PC-9 (cell line): ENCODE data around the gene CRYZL1. TPM values are rescaled to one million over a fixed set of nuclear protein-coding genes. Genes with fewer than 3 reads are reported as not detected.

Experiments
- BruUV-seq: library from RNA; stranded (reverse); fragments of 400-500 nt; replicated peaks from 2 replicates; lab custom pipeline; 2021; lab: Mats Ljungman, UMichigan
- CTCF ChIA-PET: fragments of 300-600 bp; sonication (Branson Sonifier 250); formaldehyde crosslinking; loops from one replicate; lab custom pipeline; 2022; ENCODE audit warnings: antibody characterized with exemption; lab: Charles Lee
- POLR2A ChIA-PET: fragments of 300-600 bp; sonication (Branson Sonifier 250); formaldehyde crosslinking; loops from one replicate; lab custom pipeline; 2022; ENCODE audit warnings: antibody characterized with exemption; ENCODE audit not compliant: unreplicated experiment; lab: Charles Lee
- DNase-seq, 2 experiments: peaks; one replicate each; pipeline versions ENCODE4 v3.0.0 to v3.0.0-alpha.2; 2015 to 2022; ENCODE audit warnings: mixed read lengths in 1 of 2
- H2AFZ ChIP-seq: fragments of 200-600 bp; sonication (generic); 2 replicates; pipeline ENCODE4 v1.8.1; 2017; ENCODE audit warnings: antibody characterized with exemption
- H3F3A ChIP-seq: fragments of 200-600 bp; sonication (generic); 2 replicates; pipeline ENCODE4 v1.8.1; 2017; ENCODE audit warnings: antibody characterized with exemption, mild to moderate bottlenecking, low read depth; ENCODE audit not compliant: insufficient read depth
- H3K27ac ChIP-seq: fragments of 200-600 bp; sonication (generic); 2 replicates; pipeline ENCODE4 v1.6.1; 2016; ENCODE audit warnings: mixed run types
- H3K27me3 ChIP-seq: fragments of 200-600 bp; sonication (generic); 2 replicates; pipeline ENCODE4 v1.6.1; 2016; ENCODE audit warnings: low read depth, mixed run types; ENCODE audit not compliant: insufficient read depth
- H3K36me3 ChIP-seq: fragments of 200-600 bp; sonication (generic); 2 replicates; pipeline ENCODE4 v1.6.1; 2016; ENCODE audit warnings: low read depth, mixed run types
- H3K4me1 ChIP-seq: fragments of 200-600 bp; sonication (generic); replicated peaks from 2 replicates; pipeline ENCODE4 v1.6.1; 2016; ENCODE audit warnings: mixed run types; ENCODE audit not compliant: insufficient read depth
- H3K4me2 ChIP-seq: fragments of 200-600 bp; sonication (generic); 2 replicates; pipeline ENCODE4 v1.6.1; 2017; ENCODE audit warnings: mixed run types
- H3K4me3 ChIP-seq: fragments of 200-600 bp; sonication (generic); 2 replicates; pipeline ENCODE4 v1.6.1; 2016; ENCODE audit warnings: mixed run types
- H3K79me2 ChIP-seq: fragments of 200-600 bp; sonication (generic); 2 replicates; pipeline ENCODE4 v1.6.1; 2017; ENCODE audit warnings: low read depth, mixed run types
- H3K9me2 ChIP-seq: fragments of 200-600 bp; sonication (generic); 2 replicates; pipeline ENCODE4 v1.8.1; 2017; ENCODE audit warnings: mild to moderate bottlenecking; ENCODE audit not compliant: insufficient read depth
- H3K9me3 ChIP-seq: fragments of 200-600 bp; sonication (generic); 2 replicates; pipeline ENCODE4 v1.8.1; 2016; ENCODE audit warnings: low read depth; ENCODE audit not compliant: insufficient read depth
- H4K20me1 ChIP-seq: fragments of 200-600 bp; sonication (generic); 2 replicates; pipeline ENCODE4 v1.8.1; 2017; ENCODE audit not compliant: insufficient read depth
- CTCF ChIP-seq: fragments of 200-600 bp; sonication (generic); conservative IDR thresholded peaks from 2 replicates; pipeline ENCODE4 v1.6.1; 2017; ENCODE audit warnings: mixed run types, antibody characterized with exemption, mild to moderate bottlenecking, moderate library complexity
- EZH2 ChIP-seq: fragments of 200-600 bp; sonication (generic); IDR thresholded peaks from 2 replicates; pipeline ENCODE4 v1.8.0; 2017; ENCODE audit warnings: antibody characterized with exemption, low read depth
- intact Hi-C: fragments of 100-400 bp; cut with micrococcal nuclease; formaldehyde crosslinking; loops from one replicate; pipeline ENCODE4 v1.10.0; 2022; ENCODE audit not compliant: unreplicated experiment
- total RNA-seq: library from RNA; stranded (reverse); gene quantifications from 2 replicates; pipeline ENCODE4 v1.2.3, GENCODE V29; 2021

CRYZL1 gene
- total RNA-seq, 1 experiment from 2014 or later: 22.4 TPM

- intact Hi-C loops: no loop called here
- Histone ChIP-seq H3K79me2 (peaks cover 47% of the 10 kb centered on the region), H3F3A (peaks cover 15% of the 10 kb centered on the region), H4K20me1 (no peaks in the 10 kb centered on the region), H3K4me2 (no peak overlapping the region), H3K9me3 (no peaks in the 10 kb centered on the region), H3K4me1 (peaks cover 41% of the 10 kb centered on the region), H3K27ac (no peak overlapping the region), H2AFZ (no peak overlapping the region), H3K4me3 (no peak overlapping the region), H3K36me3 (no peaks in the 10 kb centered on the region), H3K9me2 (no peaks in the 10 kb centered on the region), H3K27me3 (no peaks in the 10 kb centered on the region)
- BruUV-seq: no TSS peak
- CTCF ChIA-PET: no interaction called here
- POLR2A ChIA-PET: interaction anchor here (0.6 kb wide), 1 partner anchor 207 kb away, joined by 5 read pairs; no protein-coding TSS in a partner anchor
- no peak for DNase-seq
- no peak for TF ChIP-seq CTCF
- TF ChIP-seq EZH2: no peak
Observed at GRCh38 chr21:33687634-33688033, 46.1 kb upstream of the CRYZL1 start.

DNA sequence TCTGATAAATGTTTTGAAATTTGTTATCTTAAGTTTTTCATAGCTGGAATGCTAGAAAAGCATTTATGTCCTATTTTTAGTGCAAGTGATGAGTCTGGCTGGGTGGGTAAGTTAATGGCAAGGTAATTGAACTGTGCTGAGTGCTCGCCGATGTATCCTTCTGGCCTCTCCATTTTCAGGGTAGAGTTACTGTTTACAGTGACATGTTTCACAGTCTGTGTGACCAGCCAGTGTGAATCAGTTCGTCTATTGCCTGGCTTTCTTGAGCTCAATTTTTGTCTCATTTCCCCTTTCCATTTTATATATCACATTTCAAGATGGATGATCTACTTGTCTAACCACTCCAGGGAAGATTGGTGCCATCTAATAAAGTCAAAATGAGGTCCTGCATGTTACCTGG lies 44.8 kb upstream of the CRYZL1 start:
- Histone ChIP-seq H4K20me1 (no peaks in the 10 kb centered on the region), H2AFZ (no peak overlapping the region), H3K27ac (peak overlapping the region; percentile 85), H3K9me3 (no peaks in the 10 kb centered on the region), H3K4me1 (peaks cover 53% of the 10 kb centered on the region), H3K27me3 (no peaks in the 10 kb centered on the region), H3K4me2 (peak overlapping the region; percentile 15; the same call in 1 of the 2 replicates), H3K79me2 (peaks cover 47% of the 10 kb centered on the region), H3K4me3 (no peak overlapping the region), H3K36me3 (no peaks in the 10 kb centered on the region), H3F3A (peaks cover 24% of the 10 kb centered on the region), H3K9me2 (no peaks in the 10 kb centered on the region)
- ChIA-PET CTCF (interaction anchor here (0.6 kb wide), 1 partner anchor 20 kb away, joined by 3 read pairs; no protein-coding TSS in a partner anchor), POLR2A (interaction anchor here (0.8 kb wide), 1 partner anchor 29 kb away, joined by 4 read pairs; no protein-coding TSS in a partner anchor)
- intact Hi-C loops: no loop called here
- no peak for DNase-seq
- TF ChIP-seq CTCF (no peak), EZH2 (no peak)
- no TSS peak for BruUV-seq

DNA sequence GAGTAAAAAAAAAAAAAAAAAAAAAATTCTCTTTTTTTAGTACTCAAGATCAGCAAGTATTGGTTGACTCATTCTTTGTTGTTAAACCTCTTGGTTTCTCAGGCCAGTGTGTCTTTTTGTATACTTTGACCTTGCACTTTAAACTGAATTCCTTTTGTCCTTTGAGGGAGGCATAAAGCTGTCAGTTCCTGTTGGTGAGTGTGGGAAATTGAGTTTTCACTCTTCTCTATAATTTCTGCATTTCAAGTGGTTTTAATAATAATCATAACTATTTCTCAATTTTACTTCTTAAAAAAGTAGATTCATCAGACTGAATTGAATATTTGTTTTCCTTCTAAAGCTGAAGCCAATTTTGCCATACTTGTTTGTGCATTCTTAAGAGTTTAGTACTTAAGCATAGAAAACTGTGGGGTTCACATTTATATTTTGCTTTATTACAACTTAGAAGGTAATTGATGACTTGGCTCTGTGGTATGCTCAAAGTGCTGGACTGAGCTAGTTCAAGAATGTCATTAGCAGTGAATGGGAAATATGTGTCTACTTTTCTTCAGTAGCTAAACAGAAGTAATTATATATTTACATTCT lies 44.2 kb upstream of the CRYZL1 start:
- H2AFZ ChIP-seq: no peak overlapping the region
- no peak overlapping the region for H3K4me3 ChIP-seq
- ChIA-PET CTCF (interaction anchor here (0.6 kb wide), 1 partner anchor 209 kb away, joined by 5 read pairs; no protein-coding TSS in a partner anchor), POLR2A (interaction anchor here (0.5 to 0.8 kb wide), 2 partner anchors 13 to 30 kb away, joined by 3 to 4 read pairs; no protein-coding TSS in a partner anchor)
- no peaks in the 10 kb centered on the region for H3K9me3 ChIP-seq
- H3F3A ChIP-seq: peaks cover 24% of the 10 kb centered on the region
- peak in 1 of 2 experiments; percentile 80 for DNase-seq
- peaks cover 53% of the 10 kb centered on the region for H3K4me1 ChIP-seq
- no peaks in the 10 kb centered on the region for H3K27me3 ChIP-seq
- peak overlapping the region; percentile 85 for H3K27ac ChIP-seq
- TF ChIP-seq EZH2 (no peak), CTCF (no peak)
- peak overlapping the region; percentile 15 for H3K4me2 ChIP-seq
- no peaks in the 10 kb centered on the region for H4K20me1 ChIP-seq
- intact Hi-C loops: no loop called here
- no peaks in the 10 kb centered on the region for H3K36me3 ChIP-seq
- no TSS peak for BruUV-seq
- no peaks in the 10 kb centered on the region for H3K9me2 ChIP-seq
- H3K79me2 ChIP-seq: peaks cover 53% of the 10 kb centered on the region
